Keratinocyte (primary cell): ENCODE data around the gene RBFOX2. TPM values are rescaled to one million over a fixed set of nuclear protein-coding genes. Genes with fewer than 3 reads are reported as not detected.

Experiments used
- DNase-seq: peaks from one replicate; pipeline ENCODE4 v3.0.0-alpha.2; 2011; ENCODE audit warnings: low read depth, missing footprints, low spot score
- FAIRE-seq: peaks from 2 replicates; lab custom pipeline; 2011; peaks lifted over from hg19 to GRCh38; lab: Jason Lieb, UNC
- H2AFZ ChIP-seq: 2 replicates; pipeline ENCODE4 v1.6.0; 2012; ENCODE audit warnings: low read length, control low read depth, inconsistent platforms; ENCODE audit not compliant: control insufficient read depth
- H3K27ac ChIP-seq: 2 replicates; pipeline ENCODE4 v1.5.1; 2011; ENCODE audit warnings: low read length; ENCODE audit not compliant: control insufficient read depth, insufficient read depth
- H3K27me3 ChIP-seq: 3 replicates; pipeline ENCODE4 v1.6.0; 2011; ENCODE audit warnings: low read length; ENCODE audit not compliant: control insufficient read depth, insufficient read depth; ENCODE audit errors: extremely low read depth
- H3K36me3 ChIP-seq, 2 experiments: 2 replicates in 1 of 2; 3 replicates in 1 of 2; pipeline ENCODE4 v1.5.1; 2011; ENCODE audit warnings: low read length in 2 of 2, mild to moderate bottlenecking in 1 of 2; ENCODE audit not compliant: control insufficient read depth in 2 of 2, insufficient read depth in 2 of 2; ENCODE audit errors: extremely low read depth in 1 of 2
- H3K4me1 ChIP-seq: 3 replicates; pipeline ENCODE4 v1.5.1; 2011; ENCODE audit warnings: low read length; ENCODE audit not compliant: control insufficient read depth, insufficient read depth; ENCODE audit errors: extremely low read depth
- H3K4me2 ChIP-seq: 3 replicates; pipeline ENCODE4 v1.6.0; 2011; ENCODE audit warnings: low read depth, low read length; ENCODE audit not compliant: control insufficient read depth, insufficient read depth; ENCODE audit errors: extremely low read depth
- H3K4me3 ChIP-seq, 3 experiments: fragments of 200-600 bp in 1 of 3; sonication (generic) in 1 of 3; 2 replicates in 2 of 3; 3 replicates in 1 of 3; pipeline ENCODE4 v1.5.1; 2011 to 2016; ENCODE audit warnings: low read length in 3 of 3, mild to moderate bottlenecking in 3 of 3, control low read depth in 2 of 3, inconsistent platforms in 1 of 3, low read depth in 1 of 3, mixed read lengths in 1 of 3, mixed run types in 1 of 3, moderate library complexity in 1 of 3; ENCODE audit not compliant: control insufficient read depth in 2 of 3, insufficient read depth in 2 of 3; ENCODE audit errors: extremely low read depth in 1 of 3
- H3K79me2 ChIP-seq: 2 replicates; pipeline ENCODE4 v1.6.0; 2012; ENCODE audit warnings: low read length; ENCODE audit not compliant: control insufficient read depth, insufficient read depth
- H3K9ac ChIP-seq: 3 replicates; pipeline ENCODE4 v1.6.0; 2011; ENCODE audit warnings: low read length; ENCODE audit not compliant: control insufficient read depth, insufficient read depth; ENCODE audit errors: extremely low read depth
- H3K9me1 ChIP-seq: 3 replicates; pipeline ENCODE4 v1.6.0; 2011; ENCODE audit warnings: low read length; ENCODE audit not compliant: control insufficient read depth, insufficient read depth; ENCODE audit errors: extremely low read depth
- H3K9me3 ChIP-seq: 2 replicates; pipeline ENCODE4 v1.5.1; 2012; ENCODE audit warnings: low read depth, low read length; ENCODE audit not compliant: control insufficient read depth
- H4K20me1 ChIP-seq: 3 replicates; pipeline ENCODE4 v1.6.0; 2011; ENCODE audit warnings: low read length; ENCODE audit not compliant: control insufficient read depth, insufficient read depth; ENCODE audit errors: extremely low read depth
- EZH2 ChIP-seq: IDR thresholded peaks from one replicate; pipeline ENCODE4 v1.6.1; 2012; ENCODE audit warnings: inconsistent platforms, mild to moderate bottlenecking, low read length, moderate library complexity
- dilution Hi-C: fragments of 300-500 bp; cut with MboI; formaldehyde crosslinking; loops from one replicate; pipeline ENCODE4 v1.7.0; 2020; ENCODE audit warnings: low sequenced_read_pairs; ENCODE audit not compliant: extremely low pct_ligation_motif_present
- polyA plus RNA-seq, 5 experiments: library from polyadenylated mRNA; depleted of rRNA in 3 of 5; stranded (reverse) in 3 of 5; stranded (forward) in 1 of 5; unstranded in 1 of 5; fragments of >200 nt; gene quantifications; 1 replicate in 1 of 5; 2 replicates in 3 of 5; 3 replicates in 1 of 5; pipeline versions ENCODE4 v1.2.1 to v1.2.3, GENCODE V29; 2011 to 2012; ENCODE audit warnings: missing spikeins in 2 of 5, low read depth in 1 of 5, low replicate concordance in 1 of 5
- TF ChIP-seq, protein P1 (sequence below), 3 experiments: IDR thresholded peaks in 1 of 3; conservative IDR thresholded peaks in 1 of 3; optimal IDR thresholded peaks in 1 of 3; 2 replicates in 2 of 3; 3 replicates in 1 of 3; pipeline versions ENCODE3 to v1.5.1; 2011; ENCODE audit warnings: low read length in 3 of 3, mild to moderate bottlenecking in 3 of 3, moderate library complexity in 2 of 3, control low read depth in 1 of 3, inconsistent platforms in 1 of 3; ENCODE audit not compliant: insufficient read depth in 2 of 3; ENCODE audit errors: extremely low read depth in 1 of 3

RBFOX2 gene
- polyA plus RNA-seq, 1 donor (not counting 4 experiments of a cell fraction or from before 2014, with no cell fraction given): 118 TPM

DNA sequence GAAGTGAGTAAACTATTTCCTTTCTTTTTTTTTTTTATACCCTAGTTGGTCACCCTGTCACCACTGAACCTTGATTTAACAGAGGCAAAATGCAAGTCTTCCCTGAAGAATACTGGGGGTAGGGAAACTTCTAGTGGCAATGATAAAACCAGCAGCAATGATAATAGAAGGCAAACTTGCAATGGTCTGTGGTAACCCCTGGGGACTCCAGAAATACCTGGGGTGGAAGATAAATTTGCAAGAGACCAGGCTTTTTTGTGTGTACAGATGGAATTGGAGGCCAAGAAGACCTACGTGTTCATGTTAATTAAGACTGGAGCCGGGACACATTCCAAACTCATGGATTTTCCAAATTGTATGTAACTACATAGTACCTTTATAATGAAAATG is 299.3 kb downstream of the RBFOX2 start:
- DNase-seq (no peak), FAIRE-seq (no peak)
- Histone ChIP-seq H3K36me3 (no peaks in the 10 kb centered on the region), H3K9ac (no peak overlapping the region), H3K9me3 (no peaks in the 10 kb centered on the region), H3K79me2 (no peaks in the 10 kb centered on the region), H3K4me1 (peaks cover 7% of the 10 kb centered on the region), H3K4me3 (no peak overlapping the region), H3K9me1 (no peaks in the 10 kb centered on the region), H2AFZ (no peak overlapping the region), H3K4me2 (no peak overlapping the region), H3K27me3 (peaks cover 4% of the 10 kb centered on the region), H3K27ac (no peak overlapping the region), H4K20me1 (no peaks in the 10 kb centered on the region)
- TF ChIP-seq EZH2: no peak
- TF ChIP-seq, protein P1, sequence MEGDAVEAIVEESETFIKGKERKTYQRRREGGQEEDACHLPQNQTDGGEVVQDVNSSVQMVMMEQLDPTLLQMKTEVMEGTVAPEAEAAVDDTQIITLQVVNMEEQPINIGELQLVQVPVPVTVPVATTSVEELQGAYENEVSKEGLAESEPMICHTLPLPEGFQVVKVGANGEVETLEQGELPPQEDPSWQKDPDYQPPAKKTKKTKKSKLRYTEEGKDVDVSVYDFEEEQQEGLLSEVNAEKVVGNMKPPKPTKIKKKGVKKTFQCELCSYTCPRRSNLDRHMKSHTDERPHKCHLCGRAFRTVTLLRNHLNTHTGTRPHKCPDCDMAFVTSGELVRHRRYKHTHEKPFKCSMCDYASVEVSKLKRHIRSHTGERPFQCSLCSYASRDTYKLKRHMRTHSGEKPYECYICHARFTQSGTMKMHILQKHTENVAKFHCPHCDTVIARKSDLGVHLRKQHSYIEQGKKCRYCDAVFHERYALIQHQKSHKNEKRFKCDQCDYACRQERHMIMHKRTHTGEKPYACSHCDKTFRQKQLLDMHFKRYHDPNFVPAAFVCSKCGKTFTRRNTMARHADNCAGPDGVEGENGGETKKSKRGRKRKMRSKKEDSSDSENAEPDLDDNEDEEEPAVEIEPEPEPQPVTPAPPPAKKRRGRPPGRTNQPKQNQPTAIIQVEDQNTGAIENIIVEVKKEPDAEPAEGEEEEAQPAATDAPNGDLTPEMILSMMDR (optimal IDR thresholded peaks at IDR 0.05 in 1 of 3, IDR thresholded peaks at IDR 0.05 in 1 of 3, conservative IDR thresholded peaks at IDR 0.05 in 1 of 3; ENCODE audit: extremely low read depth in 1 of 3, insufficient read depth in 2 of 3, low read length in 3 of 3): no peak
- dilution Hi-C loops: no loop called here

DNA sequence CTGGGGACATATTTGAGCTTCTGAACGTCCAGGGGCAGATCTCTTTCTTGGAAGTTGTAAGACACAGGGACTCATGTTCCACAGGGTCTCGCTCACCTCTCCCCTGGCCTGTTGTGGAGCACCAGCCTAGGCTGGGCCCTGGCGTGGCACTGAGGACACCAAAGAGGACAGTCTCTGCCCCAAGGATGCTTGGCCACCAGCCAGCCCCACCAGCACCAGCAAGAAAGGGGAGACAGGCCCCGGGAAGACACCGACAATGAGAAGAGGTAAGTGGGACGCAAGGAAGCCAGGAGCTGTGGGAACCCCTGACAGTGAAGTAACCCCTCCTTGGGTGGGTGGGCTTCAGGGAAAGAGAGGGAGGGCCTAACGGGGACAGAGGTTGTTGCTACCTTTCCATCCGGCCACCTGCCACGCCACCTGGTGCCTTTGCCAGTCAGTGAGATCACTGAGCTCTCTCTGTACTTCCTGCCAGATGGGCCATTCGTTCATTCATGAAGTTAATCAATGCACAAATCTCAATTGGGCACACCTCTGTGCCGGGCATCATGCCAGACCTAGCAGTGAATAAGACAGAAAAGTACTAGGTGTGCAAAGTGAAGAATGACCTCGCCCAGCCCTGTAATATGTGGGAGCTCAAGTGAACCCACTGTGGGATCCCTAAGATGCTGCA is 299.9 kb downstream of the RBFOX2 start:
- Histone ChIP-seq H3K27ac (no peak overlapping the region), H3K9ac (no peak overlapping the region), H2AFZ (no peak overlapping the region), H3K27me3 (peaks cover 4% of the 10 kb centered on the region), H3K36me3 (no peaks in the 10 kb centered on the region), H4K20me1 (no peaks in the 10 kb centered on the region), H3K4me3 (no peak overlapping the region), H3K79me2 (no peaks in the 10 kb centered on the region), H3K4me1 (peaks cover 7% of the 10 kb centered on the region), H3K4me2 (no peak overlapping the region), H3K9me1 (no peaks in the 10 kb centered on the region), H3K9me3 (no peaks in the 10 kb centered on the region)
- peak; percentile 63 for FAIRE-seq
- no peak for DNase-seq
- dilution Hi-C loops: no loop called here
- no peak for TF ChIP-seq EZH2
- TF ChIP-seq, protein P1 (optimal IDR thresholded peaks at IDR 0.05 in 1 of 3, IDR thresholded peaks at IDR 0.05 in 1 of 3, conservative IDR thresholded peaks at IDR 0.05 in 1 of 3; ENCODE audit: extremely low read depth in 1 of 3, insufficient read depth in 2 of 3, low read length in 3 of 3): peak in 1 of 3 experiments; percentile 54
